Stimulated activated naive CD8-positive, alpha-beta T cell treated with anti-CD3 and anti-CD28 coated beads, Interleukin-15, amount 100 ng/mL, for 72 hours (primary cell): ENCODE results near the gene CIDEB.

ENCODE experiments used
- ATAC-seq: fragments of 150-1000 bp; cut with Tn5 transposase; 2 replicates; pipeline ENCODE4 v1.10.0; 2021; ENCODE audit warnings: mild to moderate bottlenecking, moderate library complexity
- DNase-seq, 2 donors: peaks; one replicate each; pipeline ENCODE4 v3.0.0; 2021 to 2022
- H3K27ac Mint-ChIP-seq, 2 donors: one replicate each; pipeline ENCODE4 v1.8.0; 2022; ENCODE audit warnings: mild to moderate bottlenecking in 2 of 2, mixed read lengths in 2 of 2, moderate library complexity in 2 of 2
- H3K27me3 Mint-ChIP-seq: one replicate; pipeline ENCODE4 v1.8.0; 2022; ENCODE audit warnings: mixed read lengths
- H3K4me1 Mint-ChIP-seq: one replicate; pipeline ENCODE4 v1.8.0; 2022; ENCODE audit warnings: mild to moderate bottlenecking, mixed read lengths
- H3K4me3 Mint-ChIP-seq, 2 donors: one replicate each; pipeline ENCODE4 v1.8.0; 2022; ENCODE audit warnings: mild to moderate bottlenecking in 2 of 2, mixed read lengths in 2 of 2, moderate library complexity in 1 of 2
- H3K9me3 Mint-ChIP-seq, 2 donors: one replicate each; pipeline ENCODE4 v1.8.0; 2022; ENCODE audit warnings: mixed read lengths in 2 of 2

Gene CIDEB

DNA sequence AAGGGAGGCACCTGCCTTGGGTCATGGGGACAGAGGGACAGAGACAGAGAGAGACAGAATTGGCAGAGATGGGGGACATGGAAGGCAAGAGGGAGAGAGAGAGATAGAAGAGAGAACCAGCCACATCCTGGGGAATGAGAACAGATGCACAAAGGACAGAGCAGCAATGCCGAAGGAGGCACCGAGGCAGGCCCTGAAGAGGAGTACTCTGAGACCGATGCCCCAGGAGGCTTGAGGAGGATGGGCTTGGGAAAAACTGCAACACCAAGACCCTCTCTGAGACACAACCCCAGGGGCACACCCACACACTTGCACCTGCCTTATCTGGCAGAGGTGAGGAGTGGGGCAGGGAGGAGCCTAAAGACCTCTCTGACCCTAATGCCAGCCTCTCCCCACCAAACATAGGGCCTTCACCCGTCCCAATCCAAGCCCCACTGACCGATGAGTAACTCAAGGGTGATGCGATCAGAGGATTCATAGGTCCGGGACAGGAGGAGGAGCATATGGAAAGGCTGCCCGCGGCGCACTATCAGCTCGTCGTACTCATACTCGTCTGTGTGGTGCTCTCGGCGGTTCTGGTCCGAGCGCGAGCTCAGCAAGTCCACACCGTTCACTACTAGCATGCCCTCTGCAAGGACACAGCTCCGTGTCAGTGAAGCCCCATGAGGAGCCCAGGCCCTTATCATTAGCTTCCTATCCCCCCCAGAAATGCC, 46.4 kb downstream of the CIDEB start:
- Mint-ChIP-seq H3K27me3 (no peaks in the 10 kb centered on the region), H3K9me3 (no peaks in the 10 kb centered on the region), H3K27ac (no peak overlapping the region), H3K4me3 (no peak overlapping the region), H3K4me1 (no peaks in the 10 kb centered on the region)
- ATAC-seq: no peak
- DNase-seq: no peak

DNA sequence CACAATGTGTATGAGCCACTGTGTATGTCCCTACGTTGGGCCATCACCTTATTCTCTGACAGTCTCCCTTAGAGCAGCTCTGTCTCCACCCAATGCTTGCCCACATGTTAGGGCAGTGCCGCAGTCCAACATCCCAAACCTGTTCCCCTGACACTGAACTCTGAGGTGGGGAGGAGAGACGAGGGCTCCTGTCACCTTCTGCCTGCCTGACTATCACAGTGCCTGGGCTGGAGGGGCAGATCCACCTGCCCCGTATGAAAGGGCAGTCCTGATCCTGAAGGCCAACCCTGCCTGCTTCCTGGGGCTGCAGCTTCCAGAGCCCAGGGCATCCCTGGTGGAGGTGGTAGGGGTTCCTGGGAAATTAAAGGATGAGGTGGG, 47.0 kb downstream of the CIDEB start:
- Mint-ChIP-seq H3K27ac (no peak overlapping the region), H3K27me3 (no peaks in the 10 kb centered on the region), H3K9me3 (no peaks in the 10 kb centered on the region), H3K4me3 (no peak overlapping the region), H3K4me1 (no peaks in the 10 kb centered on the region)
- no peak for ATAC-seq
- no peak for DNase-seq

DNA sequence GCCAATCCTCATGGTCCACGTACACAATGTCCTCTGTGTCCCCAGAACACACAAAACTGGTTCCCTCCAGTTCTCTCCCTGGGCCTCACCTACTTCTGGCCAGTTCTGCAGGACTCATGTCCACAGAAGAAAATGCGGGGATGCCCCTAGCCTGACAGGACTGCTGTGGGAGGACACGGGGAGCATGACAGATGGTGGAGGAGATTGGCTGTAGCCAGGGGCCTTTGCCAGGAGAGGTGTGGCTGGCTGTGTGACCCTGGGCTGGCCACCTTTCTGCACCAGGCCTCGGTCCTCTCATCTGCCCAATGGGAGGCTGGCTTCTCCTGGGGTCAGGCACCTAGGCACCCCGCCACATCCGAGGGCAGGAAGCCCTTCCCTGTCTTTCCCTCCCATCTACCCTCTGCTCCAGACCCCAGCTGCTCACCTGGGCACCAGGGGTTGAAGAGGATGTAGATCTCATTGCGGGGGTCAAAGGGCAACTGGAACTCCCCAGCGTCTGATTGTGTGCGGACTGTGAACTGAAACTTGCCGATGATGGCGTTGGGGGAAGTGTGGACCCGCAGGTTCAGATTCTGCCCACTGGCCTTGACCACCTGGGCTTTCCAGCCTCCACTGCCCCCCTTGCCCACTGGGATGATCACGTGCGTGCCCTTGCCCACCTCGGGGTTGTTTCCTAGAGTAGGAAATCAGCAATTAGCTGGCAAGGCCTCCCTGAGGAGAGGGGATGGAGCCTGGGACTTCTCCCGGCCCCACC, 47.6 kb downstream of the CIDEB start:
- no peak overlapping the region for H3K27ac Mint-ChIP-seq
- no peak for DNase-seq
- no peaks in the 10 kb centered on the region for H3K27me3 Mint-ChIP-seq
- no peaks in the 10 kb centered on the region for H3K9me3 Mint-ChIP-seq
- ATAC-seq: no peak
- H3K4me3 Mint-ChIP-seq: no peak overlapping the region
- no peaks in the 10 kb centered on the region for H3K4me1 Mint-ChIP-seq

- DNase-seq: no peak
- Mint-ChIP-seq H3K9me3 (no peaks in the 10 kb centered on the region), H3K4me3 (no peak overlapping the region), H3K27ac (no peak overlapping the region), H3K27me3 (no peaks in the 10 kb centered on the region), H3K4me1 (no peaks in the 10 kb centered on the region)
- no peak for ATAC-seq
Observed at GRCh38 chr14:24259282-24260025, 48.3 kb downstream of the CIDEB start.

DNA sequence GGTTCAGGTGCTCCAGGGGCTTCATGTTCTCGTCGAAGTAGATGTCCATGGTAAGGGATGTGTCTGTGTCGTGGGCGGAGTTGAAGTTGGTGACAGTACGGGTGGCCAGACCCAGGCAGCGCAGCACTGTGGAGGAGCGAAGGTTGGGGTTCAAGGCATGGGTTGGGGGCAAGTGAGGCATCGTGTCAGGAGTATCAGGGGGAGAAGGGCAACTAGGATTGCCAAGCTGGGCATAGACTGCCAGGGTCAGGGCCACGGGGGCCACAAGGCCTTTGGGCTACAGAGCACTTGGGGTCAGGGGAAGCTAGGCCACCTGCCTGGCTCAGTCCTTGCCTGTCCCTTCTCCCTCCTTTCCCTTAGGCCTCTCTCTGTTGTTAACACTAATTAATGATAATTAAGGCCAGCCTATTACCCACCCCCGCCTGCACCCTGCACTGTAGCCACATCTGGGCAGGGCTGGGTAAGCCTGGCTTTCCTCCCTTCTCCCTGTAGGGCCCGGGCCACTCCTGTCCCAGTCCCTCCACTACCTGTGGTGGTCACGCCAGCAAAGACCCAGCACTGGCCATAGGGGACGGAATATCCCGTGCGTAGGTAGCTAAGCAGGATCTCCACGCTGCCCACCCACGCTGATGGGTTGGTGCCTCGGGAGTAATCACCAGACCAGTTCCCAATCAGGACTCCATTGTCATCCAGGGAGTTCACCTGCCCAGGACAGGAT, 49.1 kb downstream of the CIDEB start:
- no peak for ATAC-seq
- H3K27ac Mint-ChIP-seq: no peak overlapping the region
- H3K4me3 Mint-ChIP-seq: no peak overlapping the region
- H3K9me3 Mint-ChIP-seq: no peaks in the 10 kb centered on the region
- no peaks in the 10 kb centered on the region for H3K27me3 Mint-ChIP-seq
- H3K4me1 Mint-ChIP-seq: no peaks in the 10 kb centered on the region
- no peak for DNase-seq

GRCh38 chr14:24258119-24258518, 49.7 kb downstream of the CIDEB start:
- ATAC-seq (no peak), DNase-seq (no peak)
- Mint-ChIP-seq H3K4me1 (no peaks in the 10 kb centered on the region), H3K9me3 (no peaks in the 10 kb centered on the region), H3K27me3 (no peaks in the 10 kb centered on the region), H3K4me3 (no peak overlapping the region), H3K27ac (no peak overlapping the region)

DNA sequence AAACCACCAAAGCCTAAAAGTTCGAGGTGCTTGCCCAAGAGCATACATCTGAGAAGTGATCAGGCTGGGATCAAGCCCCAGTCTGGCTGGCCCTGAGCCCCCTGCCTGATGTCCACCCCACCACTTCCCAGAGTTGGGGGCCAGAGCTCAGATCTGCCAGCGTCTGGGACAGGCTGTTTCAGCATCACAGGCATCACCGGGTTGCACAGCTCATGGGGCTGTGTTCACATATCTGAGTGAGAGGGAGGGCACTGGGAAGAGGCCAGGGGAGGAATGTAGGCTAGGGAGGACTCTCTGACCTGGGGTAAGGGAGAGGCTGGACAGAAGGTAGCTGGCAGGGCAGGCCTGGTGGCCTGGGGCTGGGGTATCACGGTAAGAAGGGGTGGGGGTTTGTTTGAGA, 50.8 kb downstream of the CIDEB start:
- ATAC-seq: no peak
- Mint-ChIP-seq H3K9me3 (no peaks in the 10 kb centered on the region), H3K4me1 (no peaks in the 10 kb centered on the region), H3K27me3 (no peaks in the 10 kb centered on the region), H3K4me3 (no peak overlapping the region), H3K27ac (no peak overlapping the region)
- DNase-seq: no peak

GRCh38 chr14:24255931-24256711, 51.7 kb downstream of the CIDEB start:
- no peak overlapping the region for H3K4me3 Mint-ChIP-seq

DNA sequence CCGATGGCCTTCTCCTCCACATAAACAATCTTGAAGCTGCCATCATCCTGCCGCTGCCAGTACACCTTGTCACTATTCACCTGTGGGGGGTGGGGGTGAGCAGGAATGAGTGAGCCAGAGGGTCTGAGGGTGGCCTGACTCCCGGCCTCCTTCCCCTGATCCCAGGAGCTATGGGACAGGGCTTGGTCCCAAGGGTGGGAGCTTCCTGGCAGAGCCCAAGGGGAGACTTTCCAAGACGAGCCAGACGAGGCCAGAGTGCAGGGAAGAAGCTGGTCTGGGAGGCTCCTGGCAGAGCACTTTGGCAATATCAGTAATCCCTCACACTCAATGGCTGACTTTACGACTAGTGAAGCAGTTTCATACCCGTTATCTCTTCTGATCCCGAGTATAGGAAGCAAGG, 52.3 kb downstream of the CIDEB start:
- DNase-seq (no peak), ATAC-seq (no peak)
- Mint-ChIP-seq H3K4me1 (peaks cover 12% of the 10 kb centered on the region), H3K9me3 (no peaks in the 10 kb centered on the region), H3K27me3 (no peaks in the 10 kb centered on the region), H3K4me3 (no peak overlapping the region), H3K27ac (peak overlapping the region in 1 of 2 donors; percentile 12)

More at GRCh38 chr14:24255931-24256711, 51.7 kb downstream of the CIDEB start:
- no peaks in the 10 kb centered on the region for H3K27me3 Mint-ChIP-seq
- ATAC-seq (no peak), DNase-seq (no peak)
- no peaks in the 10 kb centered on the region for H3K9me3 Mint-ChIP-seq
- H3K27ac Mint-ChIP-seq: peak overlapping the region in 1 of 2 donors; percentile 34
- H3K4me1 Mint-ChIP-seq: peaks cover 7% of the 10 kb centered on the region
